Subcutaneous adipose tissue (tissue), 4 donors: ENCODE data around the gene SLC51B. TPM values are rescaled to one million over a fixed set of nuclear protein-coding genes. Genes with fewer than 3 reads are reported as not detected.

Source experiments
- CTCF ChIP-seq: fragments of 450-650 bp; IDR thresholded peaks from one replicate; pipeline ENCODE4 v1.5.1; 2016; ENCODE audit warnings: low read depth, mild to moderate bottlenecking, control low read depth, antibody characterized with exemption, moderate library complexity
- total RNA-seq, 4 donors: library from RNA; depleted of rRNA; stranded (reverse); fragments of >200 nt; gene quantifications; one replicate each; pipeline ENCODE4 v1.1.0, GENCODE V29; 2016

The SLC51B gene
- total RNA-seq, 4 donors from 2014 or later, result not detected

- TF ChIP-seq CTCF, result no peak
These were observed 14.9 kb downstream of the SLC51B start for GRCh38 chr15:65059931-65060596.

- no peak for TF ChIP-seq CTCF
These were observed 15.6 kb downstream of the SLC51B start for GRCh38 chr15:65060641-65061397.

DNA sequence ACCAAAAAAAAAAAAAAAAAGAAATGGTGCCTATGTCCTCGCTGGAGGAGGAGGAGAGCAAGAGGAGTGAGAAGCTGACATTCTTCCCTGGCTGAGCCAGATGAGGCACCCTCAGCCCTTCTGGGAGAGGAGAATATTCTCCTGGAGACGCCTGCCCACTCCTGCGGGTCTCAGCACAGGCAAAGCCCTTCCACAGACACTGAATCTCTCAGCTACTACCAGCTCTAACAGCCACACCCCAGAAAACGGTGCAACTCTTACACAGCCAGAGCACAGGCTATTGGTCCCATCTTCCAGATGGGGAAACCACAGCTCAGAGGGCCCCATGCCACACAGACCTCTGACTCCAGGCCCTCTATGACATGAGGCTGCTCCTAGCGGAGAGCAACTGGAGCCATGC lies 16.9 kb downstream of the SLC51B start:
- no peak for TF ChIP-seq CTCF

GRCh38 chr15:65062726-65063125 lies 17.5 kb downstream of the SLC51B start:
- TF ChIP-seq CTCF, result no peak

GRCh38 chr15:65066001-65066634 lies 20.9 kb downstream of the SLC51B start:
- no peak for TF ChIP-seq CTCF

DNA sequence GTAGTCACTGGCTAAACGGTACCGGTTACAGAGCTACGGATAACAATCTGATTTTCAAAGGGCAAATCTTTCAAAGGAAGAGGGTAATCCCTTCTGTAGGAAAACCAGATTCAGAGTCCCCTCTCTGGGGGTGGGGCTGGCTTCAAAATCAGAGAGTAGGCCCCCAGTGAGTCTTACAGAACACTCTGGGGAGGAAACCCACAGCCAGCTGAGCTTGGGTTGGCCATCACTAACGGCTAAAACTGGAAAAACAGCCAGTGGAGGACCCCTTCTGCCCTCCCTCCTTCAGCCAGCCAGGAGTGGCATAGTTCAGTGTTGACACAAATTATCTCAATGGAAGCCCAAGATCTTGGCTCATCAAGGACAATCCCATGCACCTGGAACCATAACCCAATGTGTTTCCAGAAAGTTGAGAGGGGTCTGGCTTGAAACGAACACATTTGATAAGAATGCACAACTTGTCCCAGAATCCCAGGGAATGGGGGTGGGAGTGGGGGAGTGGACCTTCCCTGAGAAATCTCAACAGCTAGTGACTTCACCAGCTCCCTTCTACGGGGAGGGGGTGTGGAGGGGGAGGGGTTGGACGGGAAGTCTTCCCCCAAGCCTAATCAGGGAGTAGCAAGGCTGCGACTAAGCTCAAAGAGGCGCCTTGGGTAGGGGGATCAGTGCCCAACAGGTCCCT lies 21.6 kb downstream of the SLC51B start:
- TF ChIP-seq CTCF, result no peak

DNA sequence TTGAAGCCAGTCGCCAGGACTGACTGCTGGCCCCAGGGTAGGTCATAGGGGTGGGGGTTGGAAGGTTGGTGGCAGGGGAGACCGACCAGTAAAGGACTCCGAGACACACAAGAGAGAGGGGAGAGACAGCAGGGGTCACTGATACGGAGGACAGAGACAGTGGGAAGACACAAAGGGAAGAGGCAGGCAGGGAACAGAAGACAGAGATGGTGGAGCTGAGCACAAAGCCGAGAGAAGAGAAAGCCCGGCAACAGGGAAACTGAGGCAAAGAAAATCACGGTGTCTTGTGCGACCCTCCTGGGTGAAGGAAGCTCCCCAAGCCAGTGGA lies 22.1 kb downstream of the SLC51B start:
- no peak for TF ChIP-seq CTCF
